ENCODE measurements around the gene STXBP3.

DNA sequence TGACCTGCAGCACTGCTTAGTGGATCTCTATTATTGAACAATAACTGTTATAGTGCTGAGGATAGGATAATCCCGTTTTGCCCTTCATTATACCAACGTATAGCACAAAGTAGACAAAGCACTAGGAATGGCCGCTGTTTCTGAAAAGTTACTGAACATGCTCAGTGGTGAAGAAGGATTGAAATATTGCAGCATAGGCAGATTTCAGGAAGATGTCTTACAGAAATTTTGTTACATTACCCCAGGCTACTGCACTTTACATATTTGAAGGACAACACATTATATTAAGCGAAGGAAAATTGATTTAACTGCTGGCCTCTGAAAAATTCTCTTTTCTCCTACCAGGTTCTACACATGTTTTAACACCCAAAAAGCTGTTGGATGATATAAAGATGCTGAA is 62.0 kb downstream of the STXBP3 start:
- TF ChIP-seq, protein P1, sequence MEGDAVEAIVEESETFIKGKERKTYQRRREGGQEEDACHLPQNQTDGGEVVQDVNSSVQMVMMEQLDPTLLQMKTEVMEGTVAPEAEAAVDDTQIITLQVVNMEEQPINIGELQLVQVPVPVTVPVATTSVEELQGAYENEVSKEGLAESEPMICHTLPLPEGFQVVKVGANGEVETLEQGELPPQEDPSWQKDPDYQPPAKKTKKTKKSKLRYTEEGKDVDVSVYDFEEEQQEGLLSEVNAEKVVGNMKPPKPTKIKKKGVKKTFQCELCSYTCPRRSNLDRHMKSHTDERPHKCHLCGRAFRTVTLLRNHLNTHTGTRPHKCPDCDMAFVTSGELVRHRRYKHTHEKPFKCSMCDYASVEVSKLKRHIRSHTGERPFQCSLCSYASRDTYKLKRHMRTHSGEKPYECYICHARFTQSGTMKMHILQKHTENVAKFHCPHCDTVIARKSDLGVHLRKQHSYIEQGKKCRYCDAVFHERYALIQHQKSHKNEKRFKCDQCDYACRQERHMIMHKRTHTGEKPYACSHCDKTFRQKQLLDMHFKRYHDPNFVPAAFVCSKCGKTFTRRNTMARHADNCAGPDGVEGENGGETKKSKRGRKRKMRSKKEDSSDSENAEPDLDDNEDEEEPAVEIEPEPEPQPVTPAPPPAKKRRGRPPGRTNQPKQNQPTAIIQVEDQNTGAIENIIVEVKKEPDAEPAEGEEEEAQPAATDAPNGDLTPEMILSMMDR (IDR thresholded peaks at IDR 0.05): no peak
- TF ChIP-seq POLR2A (IDR thresholded peaks at IDR 0.05): no peak

All from tibial nerve (tissue), 3 donors.